Measurements from ENCODE around the gene DIRAS1.
"Not testable (repeated sequence)": the region's sequence is repeated elsewhere in the genome, so short reads cannot be mapped to it uniquely, and the experiment has no call there.

The DIRAS1 gene

GRCh38 chr19:2668175-2668763 is 52.9 kb downstream of the DIRAS1 start:
- no peak for DNase-seq

- DNase-seq = not testable (repeated sequence)
These were observed 53.8 kb downstream of the DIRAS1 start for GRCh38 chr19:2667349-2667748.

- DNase-seq = no peak
These were observed 54.7 kb downstream of the DIRAS1 start for GRCh38 chr19:2666344-2666994.

GRCh38 chr19:2665103-2665502 is 56.1 kb downstream of the DIRAS1 start:
- no peak for DNase-seq
